GM18867 (cell line): Measurements from ENCODE around the gene TBX3.
A peak's percentile ranks its signal among the peaks of the same experiment; 100 is the strongest.

ENCODE experiments used
- ATAC-seq: cut with Tn5 transposase; IDR thresholded peaks from one replicate; pipeline ENCODE4 v1.9.1; 2021; ENCODE audit warnings: mild to moderate bottlenecking, moderate library complexity; ENCODE audit not compliant: unreplicated experiment

TBX3 gene

GRCh38 chr12:114636723-114637480 lies 47.1 kb downstream of the TBX3 start:
- ATAC-seq, result no peak

GRCh38 chr12:114631242-114631641 lies 52.7 kb downstream of the TBX3 start:
- no peak for ATAC-seq

- no peak for ATAC-seq
Measured at GRCh38 chr12:114628199-114628598, 55.8 kb downstream of the TBX3 start.

- no peak for ATAC-seq
Measured at GRCh38 chr12:114627393-114627792, 56.6 kb downstream of the TBX3 start.

GRCh38 chr12:114625294-114625851 lies 58.6 kb downstream of the TBX3 start:
- ATAC-seq, result peak; percentile 61

- no peak for ATAC-seq
Measured at GRCh38 chr12:114623737-114624136, 60.2 kb downstream of the TBX3 start.
